Small intestine (tissue), 7 donors: ENCODE data around the gene S100A16. TPM values are rescaled to one million over a fixed set of nuclear protein-coding genes. Genes with fewer than 3 reads are reported as not detected.

Source experiments
- DNase-seq, 2 donors: peaks; one replicate each; pipeline versions ENCODE4 v3.0.0 to v3.0.0-alpha.2; 2013
- FAIRE-seq: peaks from 2 replicates; lab custom pipeline; 2012; peaks lifted over from hg19 to GRCh38; lab: Jason Lieb, UNC
- H3K27ac ChIP-seq, 3 donors: one replicate each; pipeline ENCODE4 v1.5.1; 2013; ENCODE audit warnings: low read length in 2 of 3, mild to moderate bottlenecking in 2 of 3, control low read depth in 1 of 3, inconsistent platforms in 1 of 3, low read depth in 1 of 3, moderate library complexity in 1 of 3
- H3K27me3 ChIP-seq, 3 donors: one replicate each; pipeline ENCODE4 v1.6.1; 2013; ENCODE audit warnings: low read length in 3 of 3, inconsistent platforms in 1 of 3; ENCODE audit not compliant: control insufficient read depth in 3 of 3, insufficient read depth in 3 of 3
- H3K36me3 ChIP-seq, 3 donors: one replicate each; pipeline ENCODE4 v1.6.1; 2013; ENCODE audit warnings: low read length in 3 of 3, inconsistent platforms in 1 of 3, low read depth in 1 of 3, mild to moderate bottlenecking in 1 of 3, moderate library complexity in 1 of 3; ENCODE audit not compliant: control insufficient read depth in 3 of 3, insufficient read depth in 2 of 3
- H3K4me1 ChIP-seq, 3 donors: one replicate each; pipeline ENCODE4 v1.6.1; 2013; ENCODE audit warnings: low read length in 2 of 3, inconsistent platforms in 1 of 3, low read depth in 1 of 3, mild to moderate bottlenecking in 1 of 3, moderate library complexity in 1 of 3; ENCODE audit not compliant: control insufficient read depth in 3 of 3, insufficient read depth in 2 of 3
- H3K4me3 ChIP-seq, 3 donors: one replicate each; pipeline ENCODE4 v1.5.1; 2013; ENCODE audit warnings: low read length in 3 of 3, control low read depth in 1 of 3, inconsistent platforms in 1 of 3, low read depth in 1 of 3, mild to moderate bottlenecking in 1 of 3, moderate library complexity in 1 of 3
- H3K9me3 ChIP-seq, 2 donors: one replicate each; pipeline ENCODE4 v1.6.1; 2013; ENCODE audit warnings: low read depth in 1 of 2, low read length in 1 of 2; ENCODE audit not compliant: control insufficient read depth in 2 of 2, insufficient read depth in 1 of 2
- WGBS, 3 donors: extraction: QIAGEN DNeasy Blood & Tissue Kit; methylation state at CpG; one replicate each; pipeline ENCODE4 v1.1.7; 2013; 5-methylcytosine and 5-hydroxymethylcytosine counted together
- polyA plus RNA-seq, 4 donors: library from polyadenylated mRNA; stranded (reverse) in 3 of 4; unstranded in 1 of 4; fragments of 200-250 nt in 3 of 4; fragments of 120-200 nt in 1 of 4; gene quantifications; one replicate each; pipeline versions ENCODE4 v1.2.1 to v1.2.3, GENCODE V29; 2013
- donor health status: healthy with polysubstance abuse.
- donor health status: control.
- donor health status: control.
- donor health status: Bipolar disorder and iron deficiency.
- donor health status: healthy.

The S100A16 gene
- polyA plus RNA-seq, 4 donors = 122 to 389 (median 315) TPM

DNA sequence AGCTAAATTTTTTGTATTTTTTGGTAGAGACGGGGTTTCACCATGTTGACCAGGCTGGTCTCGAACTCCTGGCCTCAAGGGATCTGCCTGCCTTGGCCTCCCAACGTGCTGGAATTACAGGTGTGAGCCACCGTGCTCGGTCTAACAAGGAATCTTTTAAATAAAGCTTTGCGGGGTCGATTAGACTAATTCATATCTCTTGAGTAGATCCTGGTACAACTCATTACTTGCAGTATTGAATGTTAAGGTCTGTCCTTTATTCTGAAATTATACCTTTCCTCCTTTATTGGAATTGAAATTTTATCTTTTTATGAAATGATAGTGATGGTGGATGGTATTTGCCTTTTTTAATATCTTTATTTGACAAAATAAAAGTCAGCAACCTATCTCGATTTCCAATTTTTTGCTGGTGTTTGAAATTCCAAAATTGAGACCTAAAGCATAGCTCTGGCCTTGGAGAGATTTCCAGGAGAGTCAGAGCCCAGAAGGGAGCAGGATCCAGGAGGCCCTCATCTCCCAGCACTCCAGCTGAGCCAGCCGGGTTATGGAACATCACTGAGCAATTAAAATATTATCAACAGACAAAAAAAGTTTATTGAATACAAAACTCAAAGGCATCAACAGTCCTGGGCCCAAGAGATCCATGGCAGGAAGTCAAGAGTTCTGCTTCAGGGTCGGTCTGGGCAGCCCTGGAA, 52.0 kb downstream of the S100A16 start:
- Histone ChIP-seq H3K9me3 (no peaks in the 10 kb centered on the region), H3K36me3 (peaks cover 0 to 3% (median 0%) of the 10 kb centered on the region in 3 donors), H3K27me3 (no peaks in the 10 kb centered on the region), H3K4me1 (peaks cover 0 to 8% (median 2%) of the 10 kb centered on the region in 3 donors), H3K4me3 (no peak overlapping the region), H3K27ac (no peak overlapping the region)
- WGBS, 3 donors = 86 to 89% (median 88%) methylated on average over 10 of the region's 10 CpGs
- FAIRE-seq (no peak), DNase-seq (no peak)

DNA sequence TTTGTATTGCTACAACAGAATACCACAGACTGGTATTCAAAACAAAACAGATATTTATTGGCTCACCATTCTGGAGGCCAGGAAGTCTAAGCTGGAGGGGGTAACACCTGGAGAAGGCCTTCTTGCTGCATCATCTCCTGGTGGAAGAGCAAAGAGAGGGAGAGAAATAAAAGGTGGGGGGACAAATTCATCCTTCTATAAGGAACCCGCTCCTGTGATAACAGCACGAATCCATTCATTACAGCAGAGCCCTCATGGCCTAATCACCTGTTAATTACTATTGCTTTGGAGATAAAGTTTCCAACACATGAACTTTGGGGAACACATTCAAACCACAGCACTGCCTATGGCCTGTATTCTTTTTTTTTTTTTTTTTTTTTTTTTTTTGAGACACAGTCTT, 52.7 kb downstream of the S100A16 start:
- FAIRE-seq (no peak), DNase-seq (no peak)
- H3K27ac ChIP-seq = no peak overlapping the region
- WGBS, 3 donors = 43 to 78% (median 67%) methylated on average over 2 of the region's 2 CpGs
- H3K4me1 ChIP-seq = peaks cover 0 to 1% (median 0%) of the 10 kb centered on the region in 3 donors
- no peaks in the 10 kb centered on the region for H3K36me3 ChIP-seq
- H3K27me3 ChIP-seq = no peaks in the 10 kb centered on the region
- H3K9me3 ChIP-seq = no peaks in the 10 kb centered on the region
- no peak overlapping the region for H3K4me3 ChIP-seq

DNA sequence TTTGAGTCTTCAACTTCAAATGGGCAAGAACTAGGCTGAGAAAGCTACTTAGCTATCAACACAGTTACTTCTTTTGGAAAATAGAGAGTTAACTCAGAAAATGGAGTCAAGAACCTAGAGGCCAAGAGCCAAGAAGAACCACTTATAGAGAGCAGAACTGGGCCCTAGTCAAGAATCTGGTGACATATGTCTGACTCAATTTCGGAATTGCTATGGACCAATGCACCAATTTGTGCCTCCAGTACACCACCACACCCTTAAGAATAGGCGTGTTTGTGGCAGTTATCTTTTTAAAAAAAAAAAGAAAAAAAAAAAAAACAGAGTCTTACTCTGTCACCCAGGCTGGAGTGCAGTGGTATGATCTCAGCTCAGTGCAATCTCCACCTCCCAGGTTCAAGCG, 55.1 kb downstream of the S100A16 start:
- H3K27ac ChIP-seq = no peak overlapping the region
- H3K4me1 ChIP-seq = no peaks in the 10 kb centered on the region
- no peak overlapping the region for H3K4me3 ChIP-seq
- no peaks in the 10 kb centered on the region for H3K36me3 ChIP-seq
- no peaks in the 10 kb centered on the region for H3K27me3 ChIP-seq
- H3K9me3 ChIP-seq = no peaks in the 10 kb centered on the region
- WGBS, 3 donors = 88 to 91% (median 90%) methylated on average over 3 of the region's 3 CpGs
- DNase-seq (no peak), FAIRE-seq (no peak)

Other genes with a start within 250 kb of the S100A16 start
- 1 to 10 TPM in 2 of 4 donors, under 1 TPM in 1, not detected in 1; 0.85 to 6.7 (median 2.8) TPM for gene S100A12, start 237.5 kb downstream of the S100A16 start, polyA plus RNA-seq
- gene S100A8, start 222.1 kb downstream of the S100A16 start, polyA plus RNA-seq = 100 to 1,000 TPM in 2 of 4 donors, 10 to 100 TPM in 2; 10.2 to 208 (median 86.3) TPM
- gene S100A7A, start 196.6 kb downstream of the S100A16 start, polyA plus RNA-seq = not detected
- gene S100A7, start 152.5 kb downstream of the S100A16 start, polyA plus RNA-seq = not detected
- gene S100A6, start 77.1 kb downstream of the S100A16 start, polyA plus RNA-seq = 1,000 to 10,000 TPM in 3 of 4 donors, 100 to 1,000 TPM in 1; 313 to 4,929 (median 1,988) TPM
- gene S100A5, start 72.2 kb downstream of the S100A16 start, polyA plus RNA-seq = under 1 TPM in 1 of 4 donors, not detected in 3; 0.18 TPM
- gene S100A4, start 67.3 kb downstream of the S100A16 start, polyA plus RNA-seq = 100 to 1,000 TPM in 2 of 4 donors, 10 to 100 TPM in 1, 1 to 10 TPM in 1; 7.6 to 230 (median 78.7) TPM
- gene S100A3, start 63.9 kb downstream of the S100A16 start, polyA plus RNA-seq = 1 to 10 TPM in 2 of 4 donors, under 1 TPM in 1, not detected in 1; 0.06 to 4.3 (median 2.1) TPM
- gene S100A2, start 47.3 kb downstream of the S100A16 start, polyA plus RNA-seq = 1 to 10 TPM in 3 of 4 donors, under 1 TPM in 1; 0.43 to 9.8 (median 4.5) TPM
- 100 to 1,000 TPM; 356 to 952 (median 630) TPM for gene S100A14, start 3.2 kb upstream of the S100A16 start, polyA plus RNA-seq
- 100 to 1,000 TPM in 2 of 4 donors, 10 to 100 TPM in 2; 50.1 to 132 (median 83.1) TPM for gene S100A13, start 14.4 kb upstream of the S100A16 start, polyA plus RNA-seq
- 10 to 100 TPM in 1 of 4 donors, 1 to 10 TPM in 3; 2.7 to 13.5 (median 3.5) TPM for gene S100A1, start 15.3 kb upstream of the S100A16 start, polyA plus RNA-seq
- gene CHTOP, start 20.9 kb upstream of the S100A16 start, polyA plus RNA-seq = 10 to 100 TPM; 40.3 to 98.4 (median 49.4) TPM
- gene SNAPIN, start 45.6 kb upstream of the S100A16 start, polyA plus RNA-seq = 10 to 100 TPM; 23.9 to 29.2 (median 26.5) TPM
- 100 to 1,000 TPM in 2 of 4 donors, 10 to 100 TPM in 2; 58.1 to 145 (median 109) TPM for gene ILF2, start 57.9 kb upstream of the S100A16 start, polyA plus RNA-seq
- gene NPR1, start 65.6 kb upstream of the S100A16 start, polyA plus RNA-seq = 10 to 100 TPM in 1 of 4 donors, 1 to 10 TPM in 1, under 1 TPM in 2; 0.22 to 18.1 (median 1.4) TPM
- gene INTS3, start 114.9 kb upstream of the S100A16 start, polyA plus RNA-seq = 10 to 100 TPM; 14.9 to 52.6 (median 22.6) TPM
- 10 to 100 TPM in 2 of 4 donors, 1 to 10 TPM in 2; 5.4 to 50.4 (median 16.9) TPM for gene SLC27A3, start 162.3 kb upstream of the S100A16 start, polyA plus RNA-seq